Loucy (cell line): ENCODE measurements around the gene PYCR2.

ENCODE experiments used
- H2AFZ ChIP-seq: fragments of 200-600 bp; sonication (generic); 2 replicates; pipeline ENCODE4 v1.6.0; 2016; ENCODE audit warnings: antibody characterized with exemption, mild to moderate bottlenecking, low read length, moderate library complexity
- H3F3A ChIP-seq: fragments of 200-600 bp; 2 replicates; pipeline ENCODE4 v1.6.0; 2016; ENCODE audit warnings: antibody characterized with exemption, low read depth, mild to moderate bottlenecking
- H3K27me3 ChIP-seq: fragments of 200-600 bp; sonication (generic); 2 replicates; pipeline ENCODE4 v1.6.1; 2014; ENCODE audit warnings: low read length, mild to moderate bottlenecking; ENCODE audit not compliant: insufficient read depth, poor library complexity, severe bottlenecking
- H3K36me3 ChIP-seq: fragments of 200-600 bp; sonication (generic); 2 replicates; pipeline ENCODE4 v1.6.1; 2016; ENCODE audit warnings: low read length; ENCODE audit not compliant: insufficient read depth
- H3K4me1 ChIP-seq: fragments of 200-600 bp; sonication (generic); 2 replicates; pipeline ENCODE4 v1.5.1; 2014; ENCODE audit warnings: low read length, mild to moderate bottlenecking; ENCODE audit not compliant: insufficient read depth, poor library complexity, severe bottlenecking
- H3K4me2 ChIP-seq: fragments of 200-600 bp; sonication (generic); 2 replicates; pipeline ENCODE4 v1.6.0; 2014; ENCODE audit warnings: antibody characterized with exemption, low read length, low read depth, mild to moderate bottlenecking; ENCODE audit not compliant: poor library complexity, severe bottlenecking
- H3K4me3 ChIP-seq: fragments of 200-600 bp; sonication (generic); 2 replicates; pipeline ENCODE4 v1.5.1; 2014; ENCODE audit warnings: low read length, mild to moderate bottlenecking, mixed read lengths; ENCODE audit not compliant: poor library complexity, severe bottlenecking
- H3K79me2 ChIP-seq: fragments of 200-600 bp; sonication (generic); 2 replicates; pipeline ENCODE4 v1.6.1; 2014; ENCODE audit warnings: low read length; ENCODE audit not compliant: insufficient read depth
- H3K9ac ChIP-seq: fragments of 200-600 bp; sonication (generic); 2 replicates; pipeline ENCODE4 v1.6.0; 2014; ENCODE audit warnings: mild to moderate bottlenecking, low read depth, low read length, moderate library complexity; ENCODE audit not compliant: poor library complexity, severe bottlenecking
- H3K9me2 ChIP-seq: fragments of 200-600 bp; sonication (generic); replicated peaks from 2 replicates; pipeline ENCODE4 v1.6.1; 2016; ENCODE audit warnings: low read depth, low read length, mixed read lengths
- H3K9me3 ChIP-seq: fragments of 200-600 bp; sonication (generic); 2 replicates; pipeline ENCODE4 v1.6.1; 2014; ENCODE audit warnings: mild to moderate bottlenecking, antibody characterized with exemption, low read length, low read depth; ENCODE audit not compliant: insufficient read depth
- H4K20me1 ChIP-seq: fragments of 200-600 bp; sonication (generic); 2 replicates; pipeline ENCODE4 v1.6.0; 2014; ENCODE audit warnings: antibody characterized with exemption, low read length, mild to moderate bottlenecking; ENCODE audit not compliant: insufficient read depth, poor library complexity, severe bottlenecking
- CTCF ChIP-seq: fragments of 200-600 bp; sonication (generic); conservative IDR thresholded peaks from 2 replicates; pipeline ENCODE4 v1.5.1; 2014; ENCODE audit warnings: mild to moderate bottlenecking, antibody characterized with exemption, low read length
- EZH2phosphoT487 ChIP-seq: fragments of 200-600 bp; IDR thresholded peaks from 2 replicates; pipeline ENCODE4 v1.6.1; 2018; ENCODE audit warnings: antibody characterized with exemption, mild to moderate bottlenecking, moderate library complexity, borderline replicate concordance

The PYCR2 gene

GRCh38 chr1:225886159-225887029 lies 37.7 kb downstream of the PYCR2 start:
- TF ChIP-seq EZH2phosphoT487 (no peak), CTCF (no peak)
- no peak overlapping the region for H2AFZ ChIP-seq
- H3K9me3 ChIP-seq = no peaks in the 10 kb centered on the region
- H4K20me1 ChIP-seq = no peaks in the 10 kb centered on the region
- no peaks in the 10 kb centered on the region for H3K9me2 ChIP-seq
- no peak overlapping the region for H3K9ac ChIP-seq
- peaks cover 6% of the 10 kb centered on the region for H3K4me1 ChIP-seq
- no peaks in the 10 kb centered on the region for H3F3A ChIP-seq
- no peaks in the 10 kb centered on the region for H3K27me3 ChIP-seq
- H3K4me2 ChIP-seq = no peak overlapping the region
- peaks cover 7% of the 10 kb centered on the region; the same call in 1 of the 2 replicates for H3K79me2 ChIP-seq
- no peaks in the 10 kb centered on the region for H3K36me3 ChIP-seq
- no peak overlapping the region for H3K4me3 ChIP-seq

GRCh38 chr1:225885336-225885735 lies 38.7 kb downstream of the PYCR2 start:
- Histone ChIP-seq H3K27me3 (no peaks in the 10 kb centered on the region), H3K4me2 (no peak overlapping the region), H3F3A (no peaks in the 10 kb centered on the region; the same call in 1 of the 2 replicates), H3K4me3 (no peak overlapping the region), H3K79me2 (peaks cover 18% of the 10 kb centered on the region; the same call in 1 of the 2 replicates), H3K9me3 (no peaks in the 10 kb centered on the region), H2AFZ (no peak overlapping the region), H3K9ac (no peak overlapping the region), H3K36me3 (no peaks in the 10 kb centered on the region), H3K9me2 (no peaks in the 10 kb centered on the region), H4K20me1 (peaks cover 5% of the 10 kb centered on the region), H3K4me1 (peaks cover 17% of the 10 kb centered on the region)
- no peak for TF ChIP-seq EZH2phosphoT487
- TF ChIP-seq CTCF = no peak

GRCh38 chr1:225883616-225884265 lies 40.3 kb downstream of the PYCR2 start:
- no peak overlapping the region for H3K4me2 ChIP-seq
- peaks cover 14% of the 10 kb centered on the region for H4K20me1 ChIP-seq
- peaks cover 34% of the 10 kb centered on the region for H3K79me2 ChIP-seq
- H3K9ac ChIP-seq = no peak overlapping the region
- no peak overlapping the region for H2AFZ ChIP-seq
- peaks cover 32% of the 10 kb centered on the region for H3K4me1 ChIP-seq
- H3K4me3 ChIP-seq = no peak overlapping the region
- H3K9me3 ChIP-seq = no peaks in the 10 kb centered on the region
- no peaks in the 10 kb centered on the region for H3K36me3 ChIP-seq
- no peaks in the 10 kb centered on the region for H3K27me3 ChIP-seq
- TF ChIP-seq CTCF = no peak
- no peak for TF ChIP-seq EZH2phosphoT487
- no peaks in the 10 kb centered on the region; the same call in 1 of the 2 replicates for H3F3A ChIP-seq
- no peaks in the 10 kb centered on the region for H3K9me2 ChIP-seq
